Left hindlimb (tissue), 1 donor: ENCODE data around the gene PUS1.

Experiments used
- DNase-seq: peaks from one replicate; pipeline ENCODE4 v3.0.0-alpha.2; 2018

PUS1 gene

DNA sequence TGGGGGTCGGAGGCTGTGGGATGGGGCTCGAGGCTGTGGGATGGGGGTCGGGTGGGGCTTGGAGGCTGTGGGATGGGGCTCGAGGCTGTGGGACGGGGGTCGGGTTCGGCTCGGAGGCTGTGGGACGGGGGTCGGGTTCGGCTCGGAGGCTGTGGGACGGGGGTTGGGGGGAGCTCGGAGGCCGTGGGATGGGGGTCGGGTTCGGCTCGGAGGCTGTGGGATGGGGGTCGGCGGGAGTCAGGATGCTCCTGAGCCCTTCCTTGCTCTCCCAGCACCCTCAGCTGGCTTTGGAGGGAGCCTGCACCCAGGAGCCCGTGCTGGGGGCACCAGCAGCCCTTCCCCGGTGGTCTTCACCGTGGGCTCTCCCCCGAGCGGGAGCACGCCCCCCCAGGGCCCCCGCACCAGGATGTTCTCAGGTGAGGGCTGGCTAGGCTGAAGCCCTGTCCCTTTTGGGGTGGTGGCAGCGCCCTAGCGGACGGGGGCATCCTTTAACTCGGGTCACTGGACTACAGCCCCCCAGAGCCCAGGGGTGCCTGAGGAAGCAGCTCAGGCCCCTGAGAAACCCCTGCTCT lies 11.9 kb upstream of the PUS1 start:
- peak; percentile 47 for DNase-seq

- DNase-seq: peak; percentile 27
Observed at GRCh38 chr12:131917711-131918306, 11.3 kb upstream of the PUS1 start.

DNA sequence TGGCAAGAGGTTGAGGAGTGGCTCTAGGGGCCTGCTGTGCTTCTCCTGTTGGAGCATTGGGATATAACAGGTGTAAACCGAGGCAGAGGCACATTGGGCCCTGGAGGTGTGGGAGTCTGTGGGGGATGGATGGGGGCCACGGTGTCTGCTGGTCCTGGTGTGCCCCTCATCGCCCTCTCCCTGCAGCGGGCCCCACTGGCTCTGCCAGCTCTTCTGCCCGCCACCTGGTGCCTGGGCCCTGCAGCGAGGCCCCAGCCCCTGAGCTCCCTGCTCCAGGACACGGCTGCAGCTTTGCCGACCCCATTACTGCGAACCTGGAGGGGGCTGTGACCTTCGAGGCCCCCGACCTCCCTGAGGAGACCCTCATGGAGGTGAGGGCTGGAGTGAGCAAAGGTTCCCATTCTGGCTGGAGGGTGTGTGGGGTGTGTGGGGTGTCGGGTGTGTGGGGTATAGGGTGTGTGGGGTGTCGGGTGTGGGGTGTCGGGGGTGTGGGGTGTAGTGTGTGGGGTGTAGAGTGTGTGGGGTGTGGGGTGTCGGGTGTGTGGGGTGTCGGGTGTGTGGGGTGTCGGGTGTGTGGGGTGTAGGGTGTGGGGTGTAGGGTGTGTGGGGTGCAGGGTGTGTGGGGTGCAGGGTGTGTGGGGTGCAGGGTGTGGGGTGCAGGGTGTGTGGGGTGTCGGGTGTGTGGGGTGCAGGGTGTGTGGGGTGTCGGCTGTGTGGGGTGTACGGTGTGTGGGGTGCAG lies 10.6 kb upstream of the PUS1 start:
- peak; percentile 20 for DNase-seq

- peak; percentile 23 for DNase-seq
Observed at GRCh38 chr12:131919051-131919347, 10.1 kb upstream of the PUS1 start.

- DNase-seq: peak; percentile 25
Observed at GRCh38 chr12:131919366-131920156, 9.5 kb upstream of the PUS1 start.

DNA sequence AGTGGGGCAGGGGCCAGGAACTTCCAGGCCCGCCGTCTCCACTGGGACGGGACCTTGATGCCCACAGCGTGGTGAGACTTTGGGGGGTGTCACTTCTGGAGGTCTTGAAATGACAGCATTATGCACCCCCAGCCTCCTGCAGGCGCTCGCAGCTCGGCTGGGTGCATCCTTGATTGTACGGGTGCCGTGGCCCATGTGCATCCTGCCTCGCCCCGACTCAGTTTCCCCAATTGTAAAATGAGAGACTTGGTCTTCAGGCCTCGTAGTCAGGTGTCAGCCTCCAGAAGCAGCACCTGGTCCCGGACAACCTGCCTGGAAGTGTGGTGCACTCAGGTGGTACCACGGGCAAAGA lies 8.9 kb upstream of the PUS1 start:
- DNase-seq: peak; percentile 16

- DNase-seq: peak; percentile 18
Observed at GRCh38 chr12:131920902-131921840, 7.9 kb upstream of the PUS1 start.

DNA sequence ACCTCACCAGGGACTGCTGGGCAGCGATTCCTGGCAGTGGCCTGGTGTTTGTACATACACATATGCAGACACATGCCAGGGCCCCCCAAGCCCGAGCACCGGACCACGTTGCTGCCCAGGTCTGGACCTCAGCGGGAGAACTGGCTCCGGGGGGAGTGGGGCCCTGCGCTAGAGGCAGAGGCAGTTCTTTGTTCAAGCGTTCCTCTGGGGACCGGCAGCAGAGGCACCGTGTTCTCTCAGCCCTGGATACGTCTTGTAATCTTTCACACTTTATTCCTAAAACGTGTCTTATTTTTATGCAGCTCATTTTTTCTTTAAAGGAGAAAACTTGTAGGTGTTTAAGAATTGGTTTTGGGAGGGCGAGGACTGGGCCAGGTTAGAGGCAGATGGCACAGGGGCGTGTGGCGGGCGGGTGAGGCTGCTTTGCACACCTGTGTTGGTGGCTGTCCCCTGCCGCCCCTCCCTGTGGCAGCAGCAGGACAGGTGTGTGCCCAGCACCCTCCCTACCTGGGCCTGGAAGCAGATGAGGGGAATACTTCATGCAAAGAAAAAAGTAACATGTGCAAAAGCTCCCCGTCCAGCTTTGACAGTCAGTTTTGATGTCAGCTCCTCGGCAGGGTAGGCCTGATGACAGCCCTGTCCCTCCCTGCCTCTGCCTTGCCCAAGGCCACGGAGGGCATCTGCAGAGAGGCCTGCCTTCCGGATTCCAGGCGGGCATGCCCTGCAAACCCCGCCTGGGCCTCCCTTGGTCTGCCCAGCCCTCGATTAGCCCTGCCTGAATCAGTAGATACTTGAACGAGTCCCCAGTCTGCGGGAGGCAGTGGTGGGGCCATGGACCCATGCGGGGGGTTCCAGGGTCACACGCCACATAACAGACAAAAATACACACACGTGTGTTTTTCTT lies 7.0 kb upstream of the PUS1 start:
- no peak for DNase-seq

DNA sequence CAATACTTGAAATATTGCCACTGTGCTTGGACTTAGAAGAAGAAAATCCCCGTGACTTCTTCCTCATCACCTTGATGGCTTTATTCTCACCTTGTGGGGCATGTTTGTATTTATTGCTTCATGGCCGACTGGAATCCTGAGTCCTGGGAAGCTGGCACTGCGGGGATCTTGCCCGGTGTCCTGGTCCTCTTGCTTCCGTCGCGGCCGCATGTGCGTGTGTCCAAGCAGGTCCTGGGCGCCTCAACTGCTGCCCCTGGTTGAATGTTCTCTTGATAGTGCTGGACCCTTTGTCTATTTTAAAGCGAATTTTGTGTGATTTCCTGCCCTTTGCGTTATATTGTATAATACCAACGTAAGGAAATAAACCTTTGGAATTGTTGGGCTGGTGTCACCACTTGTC lies 6.3 kb upstream of the PUS1 start:
- peak; percentile 17 for DNase-seq

DNA sequence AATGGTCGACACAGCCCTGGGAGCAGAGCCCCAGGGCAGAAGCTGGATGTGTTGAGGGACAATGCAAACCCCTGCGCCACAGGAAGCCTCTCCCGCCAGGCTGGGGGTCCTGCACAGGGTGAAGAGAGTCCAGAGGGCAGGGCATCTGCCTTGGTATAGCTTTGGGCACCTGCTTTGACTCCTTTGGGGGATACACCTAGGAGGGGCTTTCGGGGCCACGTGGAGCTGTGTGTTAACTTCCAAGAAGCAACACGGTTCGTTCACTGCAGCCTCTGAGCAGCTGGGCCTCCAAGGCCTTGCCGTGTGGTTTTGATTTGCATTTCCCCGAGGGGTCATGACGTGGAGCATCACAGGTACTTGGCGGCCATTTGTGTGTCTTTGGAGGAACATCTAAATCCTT lies 5.8 kb upstream of the PUS1 start:
- DNase-seq: peak; percentile 32

- DNase-seq: peak; percentile 30
Observed at GRCh38 chr12:131927110-131928079, 1.7 kb upstream of the PUS1 start.

GRCh38 chr12:131928080-131928710 lies 881 bp upstream of the PUS1 start:
- no peak for DNase-seq

DNA sequence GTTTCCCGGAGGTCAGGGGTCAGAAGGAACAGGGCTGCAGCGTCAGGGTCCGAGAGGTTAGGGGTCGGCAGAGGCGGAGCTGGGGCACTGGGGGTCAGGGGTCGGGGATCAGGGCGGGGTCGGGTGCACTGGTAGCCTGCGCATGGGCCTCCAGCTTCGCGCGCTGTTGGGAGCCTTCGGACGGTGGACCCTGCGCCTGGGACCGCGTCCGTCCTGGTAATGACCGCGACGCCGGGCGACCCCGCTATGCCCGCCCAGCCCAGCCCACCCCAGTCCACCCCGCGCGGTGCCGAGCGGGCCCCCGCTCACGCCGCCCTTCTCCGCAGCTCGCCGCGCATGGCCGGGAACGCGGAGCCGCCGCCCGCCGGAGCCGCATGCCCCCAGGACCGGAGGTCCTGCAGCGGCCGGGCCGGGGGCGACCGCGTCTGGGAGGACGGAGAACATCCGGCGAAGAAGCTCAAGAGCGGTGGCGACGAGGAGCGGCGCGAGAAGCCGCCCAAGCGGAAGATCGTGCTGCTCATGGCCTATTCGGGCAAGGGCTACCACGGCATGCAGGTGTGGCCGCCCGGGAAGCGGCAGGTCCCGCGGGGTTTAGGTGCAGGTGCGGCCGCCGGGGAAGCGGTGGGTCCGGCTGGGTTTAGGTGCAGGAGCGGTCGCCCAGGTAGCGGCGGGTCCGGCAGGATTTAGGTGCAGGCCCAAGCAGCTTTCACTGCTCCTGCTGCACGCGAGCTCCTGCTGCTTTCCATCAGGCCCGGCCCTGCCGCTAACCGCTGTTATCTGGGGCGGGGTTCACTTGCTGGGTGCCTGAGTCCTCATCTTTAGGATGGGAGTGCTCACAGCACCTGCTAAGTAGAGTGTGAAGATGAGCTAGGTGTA lies 743 bp downstream of the PUS1 start:
- no peak for DNase-seq

- DNase-seq: no peak
Observed at GRCh38 chr12:131930510-131930909, 1.4 kb downstream of the PUS1 start.

GRCh38 chr12:131933387-131933786 lies 4.3 kb downstream of the PUS1 start:
- no peak for DNase-seq

DNA sequence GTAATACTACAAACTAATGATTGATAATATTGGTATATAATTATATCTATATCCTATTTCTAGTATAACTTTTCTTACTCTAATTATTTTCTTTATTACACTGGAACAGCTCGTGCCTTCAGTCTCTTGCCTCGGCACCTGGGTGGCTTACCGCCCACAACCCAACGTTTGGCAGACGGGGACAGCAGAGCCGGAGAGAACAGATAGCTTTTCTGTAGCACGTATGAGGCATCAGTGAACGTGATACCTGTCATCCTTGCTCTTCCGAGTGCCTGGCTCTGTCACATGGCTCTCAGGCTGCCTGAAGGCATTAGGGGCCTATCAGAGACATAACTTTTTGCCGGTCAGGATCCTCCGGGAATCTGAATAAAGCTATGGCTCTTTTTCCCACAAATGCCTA lies 5.5 kb downstream of the PUS1 start:
- no peak for DNase-seq

DNA sequence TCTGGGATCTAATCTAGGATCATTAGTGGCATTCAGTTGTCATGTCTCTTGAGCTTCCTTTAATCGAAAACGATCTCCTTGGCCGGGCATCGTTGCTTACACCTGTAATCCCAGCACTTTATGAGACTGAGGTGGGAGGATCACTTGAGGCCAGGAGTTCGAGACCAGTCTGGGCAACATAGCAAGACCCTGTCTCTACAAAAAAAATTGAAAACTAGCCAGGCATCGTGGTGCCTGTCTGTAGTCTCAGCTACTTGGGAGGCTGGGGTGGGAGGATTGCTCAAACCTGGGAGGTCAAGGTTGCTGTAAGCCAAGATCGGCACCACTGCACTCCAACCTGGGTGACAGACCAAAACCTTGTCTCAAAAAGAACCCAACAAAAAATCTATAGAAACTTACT lies 9.0 kb downstream of the PUS1 start:
- DNase-seq: no peak

- no peak for DNase-seq
Observed at GRCh38 chr12:131939007-131939406, 9.9 kb downstream of the PUS1 start.

- DNase-seq: no peak
Observed at GRCh38 chr12:131940141-131940547, 11.1 kb downstream of the PUS1 start.
